HEK293T (cell line): ENCODE measurements around the gene SCRN2.

Experiments used
- CTCF ChIA-PET: fragments of 350-600 bp; formaldehyde crosslinking; extraction: SDS; loops from one replicate; lab custom pipeline; 2021; ENCODE audit warnings: antibody characterized with exemption, inconsistent platforms; lab: Yijun Ruan, JAX
- POLR2A ChIA-PET: fragments of 350-600 bp; formaldehyde crosslinking; extraction: SDS; loops from one replicate; lab custom pipeline; 2020; ENCODE audit warnings: antibody characterized with exemption, inconsistent platforms; lab: Yijun Ruan, JAX
- DNase-seq: peaks from one replicate; pipeline ENCODE4 v3.0.0; 2012; ENCODE audit warnings: mixed read lengths; ENCODE audit errors: extremely low spot score
- ARNT ChIP-seq: fragments of 450-650 bp; IDR thresholded peaks from 2 replicates; pipeline ENCODE4 v1.6.1; 2017; ENCODE audit warnings: mild to moderate bottlenecking
- BHLHE40 ChIP-seq: fragments of 450-650 bp; IDR thresholded peaks from 2 replicates; pipeline ENCODE4 v1.6.1; 2016; ENCODE audit warnings: mild to moderate bottlenecking, moderate library complexity, borderline replicate concordance
- CTBP1 ChIP-seq: fragments of 450-650 bp; IDR thresholded peaks from 2 replicates; pipeline ENCODE4 v1.6.1; 2016; ENCODE audit warnings: borderline replicate concordance
- ELF4 ChIP-seq: fragments of 450-650 bp; IDR thresholded peaks from 2 replicates; pipeline ENCODE4 v1.6.1; 2017; ENCODE audit warnings: antibody characterized with exemption
- FOXA1 ChIP-seq: fragments of 450-650 bp; IDR thresholded peaks from 2 replicates; pipeline ENCODE4 v1.6.1; 2016; ENCODE audit warnings: mild to moderate bottlenecking
- FOXK2 ChIP-seq: fragments of 450-650 bp; IDR thresholded peaks from 2 replicates; pipeline ENCODE4 v1.6.1; 2016; ENCODE audit warnings: mild to moderate bottlenecking
- FOXM1 ChIP-seq: fragments of 450-650 bp; IDR thresholded peaks from 2 replicates; pipeline ENCODE4 v1.6.1; 2017; ENCODE audit warnings: mild to moderate bottlenecking, borderline replicate concordance
- HDGF ChIP-seq: fragments of 450-650 bp; IDR thresholded peaks from 2 replicates; pipeline ENCODE4 v1.6.1; 2017; ENCODE audit warnings: antibody characterized with exemption, borderline replicate concordance
- L3MBTL2 ChIP-seq: fragments of 450-650 bp; conservative IDR thresholded peaks from 2 replicates; pipeline ENCODE4 v1.6.1; 2016; ENCODE audit warnings: mild to moderate bottlenecking
- LEF1 ChIP-seq: fragments of 450-650 bp; IDR thresholded peaks from 2 replicates; pipeline ENCODE4 v1.6.1; 2017; ENCODE audit warnings: mild to moderate bottlenecking, borderline replicate concordance
- SP1 ChIP-seq: fragments of 450-650 bp; IDR thresholded peaks from 2 replicates; pipeline ENCODE4 v1.6.1; 2017
- SUZ12 ChIP-seq: fragments of 450-650 bp; IDR thresholded peaks from 2 replicates; pipeline ENCODE4 v1.6.1; 2016; ENCODE audit warnings: mild to moderate bottlenecking
- TARDBP ChIP-seq: fragments of 450-650 bp; IDR thresholded peaks from 2 replicates; pipeline ENCODE4 v1.6.1; 2016
- ZNF384 ChIP-seq: fragments of 450-650 bp; IDR thresholded peaks from 2 replicates; pipeline ENCODE4 v1.6.1; 2016
- TF ChIP-seq, protein P1 (sequence below): fragments of 450-650 bp; IDR thresholded peaks from 2 replicates; pipeline ENCODE4 v1.6.1; 2016

The SCRN2 gene

DNA sequence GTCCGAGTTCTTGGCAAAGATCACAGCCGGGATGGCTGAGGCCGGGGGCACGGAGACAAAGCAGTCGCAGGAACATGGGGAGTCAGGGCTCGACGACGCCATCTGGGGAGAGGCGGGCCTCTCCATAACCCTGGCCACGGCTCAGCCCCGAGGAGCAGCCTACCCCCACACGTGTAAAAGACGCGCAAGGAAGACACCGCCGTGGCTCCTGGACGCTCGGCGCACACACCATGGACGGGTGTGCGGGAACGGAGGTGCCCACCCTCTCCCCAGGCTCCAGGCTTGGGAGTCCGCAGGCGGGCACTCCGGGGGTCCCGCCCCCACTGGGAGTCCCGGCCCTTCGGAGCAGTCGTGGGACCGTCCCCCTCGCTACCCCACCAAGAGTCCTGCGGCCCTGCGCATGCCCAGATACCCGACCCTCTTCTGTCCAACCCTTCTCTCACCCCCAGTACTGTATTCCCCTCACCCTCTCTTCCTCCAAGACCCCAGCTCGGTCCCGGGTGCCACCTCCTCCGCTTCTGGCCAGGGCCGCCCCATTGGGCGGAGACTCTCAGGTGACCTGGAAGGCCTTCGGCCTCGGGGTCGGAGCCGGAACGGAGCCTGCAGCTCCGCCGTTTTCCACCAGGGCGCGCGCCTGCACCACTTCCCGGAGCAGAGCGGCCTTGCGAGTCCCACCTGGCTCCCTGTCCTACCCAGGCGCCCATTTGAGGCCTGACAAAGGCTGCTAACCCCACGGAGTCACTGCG is at the start of gene SCRN2:
Gene SCRN2 (minus strand): TSS at position 532 of the 746 bp plus-strand sequence. CDS start 430 bp downstream, at position 102.
- peak; percentile 90 for DNase-seq
- CTCF ChIA-PET = interaction anchor here (0.6 to 11.6 kb wide), 14 partner anchors 9 to 940 kb away, joined by 3 to 355 read pairs (median 3); partner anchors contain the start of genes LRRC46, MRPL10, OSBPL7 and SP2
- peak; percentile 36; the same call in 1 of the 2 replicates for TF ChIP-seq TARDBP
- no peak for TF ChIP-seq ARNT
- TF ChIP-seq, protein P1, sequence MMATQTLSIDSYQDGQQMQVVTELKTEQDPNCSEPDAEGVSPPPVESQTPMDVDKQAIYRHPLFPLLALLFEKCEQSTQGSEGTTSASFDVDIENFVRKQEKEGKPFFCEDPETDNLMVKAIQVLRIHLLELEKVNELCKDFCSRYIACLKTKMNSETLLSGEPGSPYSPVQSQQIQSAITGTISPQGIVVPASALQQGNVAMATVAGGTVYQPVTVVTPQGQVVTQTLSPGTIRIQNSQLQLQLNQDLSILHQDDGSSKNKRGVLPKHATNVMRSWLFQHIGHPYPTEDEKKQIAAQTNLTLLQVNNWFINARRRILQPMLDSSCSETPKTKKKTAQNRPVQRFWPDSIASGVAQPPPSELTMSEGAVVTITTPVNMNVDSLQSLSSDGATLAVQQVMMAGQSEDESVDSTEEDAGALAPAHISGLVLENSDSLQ = no peak
- TF ChIP-seq L3MBTL2 = peak; percentile 42
- POLR2A ChIA-PET = interaction anchor here (0.6 to 6.4 kb wide), 15 partner anchors 10 to 262 kb away, joined by 3 to 79 read pairs (median 4); partner anchors contain the start of genes LRRC46, MRPL10, OSBPL7 and PNPO

DNA sequence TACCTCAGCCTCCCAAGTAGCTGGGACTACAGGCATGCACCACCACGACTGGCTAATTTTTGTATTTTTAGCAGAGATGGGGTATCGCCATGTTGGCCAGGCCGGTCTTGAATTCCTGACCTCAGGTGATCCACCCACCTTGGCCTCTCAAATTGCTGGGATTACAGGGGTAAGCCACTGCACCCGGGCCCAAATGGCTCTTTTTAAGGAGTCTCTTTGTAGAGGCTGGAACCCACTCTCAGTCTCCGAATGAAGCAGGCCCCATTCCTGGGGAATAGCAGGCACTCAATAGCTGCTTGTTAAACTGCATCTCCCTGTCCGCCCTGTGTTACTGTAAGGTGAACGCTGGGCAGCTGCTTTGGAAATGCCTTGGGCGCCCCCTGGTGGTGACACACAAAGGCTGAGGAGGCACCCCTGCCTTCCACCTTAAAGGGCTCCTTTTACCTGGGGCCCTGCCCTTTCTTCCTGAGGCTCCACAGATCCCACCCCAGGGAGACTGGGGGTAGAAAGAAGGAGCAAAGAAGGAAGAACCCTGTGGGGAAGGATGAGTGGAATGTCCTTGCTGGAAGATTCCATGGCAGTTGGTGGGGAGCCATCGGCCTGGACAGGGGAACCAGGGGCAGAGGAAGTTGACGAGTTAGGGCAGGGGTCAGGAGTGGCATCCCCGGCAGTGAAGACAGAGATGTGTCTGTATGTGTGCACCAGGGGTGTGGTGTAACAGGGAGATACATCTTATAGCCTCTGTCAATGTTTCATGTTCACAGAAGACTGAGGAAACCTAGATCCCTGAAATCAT is 48.9 kb upstream of the SCRN2 start:
- DNase-seq = peak; percentile 83
- ChIA-PET POLR2A (interaction anchor here (0.9 to 1.9 kb wide), 5 partner anchors 40 to 68 kb away, joined by 4 to 7 read pairs (median 5); partner anchors contain the start of genes OSBPL7 and SCRN2), CTCF (interaction anchor here (0.6 to 17.9 kb wide), 7 partner anchors 45 to 1666 kb away, joined by 3 to 355 read pairs (median 4); partner anchors contain the start of genes LRRC46, MRPL10 and SCRN2)
- TF ChIP-seq, protein P1 = no peak
- no peak for TF ChIP-seq HDGF
- no peak for TF ChIP-seq TARDBP
- TF ChIP-seq L3MBTL2 = no peak
- TF ChIP-seq FOXK2 = no peak
- no peak for TF ChIP-seq SUZ12
- TF ChIP-seq ZNF384 = no peak
- no peak for TF ChIP-seq CTBP1
- no peak for TF ChIP-seq SP1
- TF ChIP-seq BHLHE40 = no peak

DNA sequence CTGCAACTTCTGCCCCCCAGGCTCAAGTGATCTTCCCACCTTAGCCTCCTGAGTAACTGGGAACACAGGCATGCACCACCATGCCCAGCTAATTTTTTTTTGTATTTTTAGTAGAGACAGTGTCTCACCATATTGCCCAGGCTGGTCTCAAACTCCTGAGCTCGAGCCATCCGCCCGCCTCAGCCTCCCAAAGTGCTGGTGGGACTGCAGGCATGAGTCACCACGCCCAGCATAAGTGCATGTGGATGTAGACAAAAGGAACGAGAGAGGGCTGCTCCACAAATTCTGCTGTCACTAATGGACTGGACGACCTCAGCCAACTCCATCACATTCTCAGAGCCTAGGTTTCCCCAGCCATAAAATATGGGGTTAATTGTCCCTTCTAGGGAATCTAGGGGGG is 47.2 kb upstream of the SCRN2 start:
- TF ChIP-seq ELF4 (no peak), FOXA1 (no peak), ZNF384 (no peak), CTBP1 (no peak), BHLHE40 (no peak), ARNT (no peak), FOXK2 (no peak), LEF1 (no peak), SUZ12 (no peak)
- TF ChIP-seq, protein P1 = no peak
- ChIA-PET CTCF (interaction anchor here (17.9 kb wide), 1 partner anchor 44 kb away, joined by 355 read pairs; the partner anchor contains the start of gene SCRN2), POLR2A (interaction anchor here (1.7 to 1.9 kb wide), 3 partner anchors 39 to 49 kb away, joined by 5 to 6 read pairs (median 6); partner anchors contain the start of gene SCRN2)
- DNase-seq = no peak

DNA sequence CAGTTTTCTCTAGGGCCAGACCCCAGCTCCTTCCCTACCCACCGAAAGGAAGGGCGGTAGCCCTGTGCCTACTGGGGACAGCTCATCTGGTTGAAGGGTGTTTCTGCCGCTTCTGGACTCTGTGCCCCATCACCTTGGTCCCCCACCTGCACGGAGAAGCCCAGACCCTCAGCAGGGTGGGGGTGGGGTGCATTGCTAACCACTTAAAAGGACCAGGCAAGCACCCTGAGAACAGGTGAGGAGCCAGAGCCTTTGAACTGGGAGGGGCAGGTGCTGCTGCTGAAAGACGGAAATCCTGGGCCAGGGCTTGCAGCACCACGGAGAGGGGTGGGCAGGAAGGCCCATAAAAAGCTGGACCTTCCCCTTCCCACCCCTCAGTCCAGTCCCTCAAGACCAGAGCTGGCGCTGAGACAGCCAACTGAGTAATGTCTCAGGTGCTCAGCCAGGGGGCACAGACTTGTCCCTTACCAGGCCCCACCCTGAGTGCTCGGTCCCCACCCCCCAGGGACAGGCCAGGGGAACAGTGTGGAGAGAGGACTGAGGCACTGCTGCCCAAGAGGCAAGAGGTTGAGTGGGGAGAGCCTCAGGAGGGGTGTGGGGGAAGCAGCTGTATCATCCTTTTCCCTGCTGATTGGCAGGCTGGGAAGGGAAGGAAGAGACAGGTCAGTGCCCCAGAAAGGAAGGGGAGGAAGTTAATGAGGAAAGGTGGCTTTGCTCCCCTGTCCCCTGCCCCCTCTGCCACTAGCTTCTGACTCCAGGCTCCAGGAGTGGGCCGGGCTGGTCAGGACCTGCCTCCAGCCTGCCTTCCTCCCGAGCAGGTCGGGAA is 44.0 kb upstream of the SCRN2 start:
- ChIA-PET CTCF (interaction anchor here (0.6 to 17.9 kb wide), 4 partner anchors 10 to 607 kb away, joined by 3 to 355 read pairs (median 3); partner anchors contain the start of genes SCRN2 and SP2), POLR2A (interaction anchor here (0.7 to 3.1 kb wide), 8 partner anchors 9 to 56 kb away, joined by 3 to 16 read pairs (median 6); partner anchors contain the start of genes LRRC46, MRPL10, PNPO and SCRN2)
- no peak for DNase-seq
- no peak for TF ChIP-seq L3MBTL2
- TF ChIP-seq, protein P1 = peak; percentile 41; the same call in 1 of the 2 replicates

DNA sequence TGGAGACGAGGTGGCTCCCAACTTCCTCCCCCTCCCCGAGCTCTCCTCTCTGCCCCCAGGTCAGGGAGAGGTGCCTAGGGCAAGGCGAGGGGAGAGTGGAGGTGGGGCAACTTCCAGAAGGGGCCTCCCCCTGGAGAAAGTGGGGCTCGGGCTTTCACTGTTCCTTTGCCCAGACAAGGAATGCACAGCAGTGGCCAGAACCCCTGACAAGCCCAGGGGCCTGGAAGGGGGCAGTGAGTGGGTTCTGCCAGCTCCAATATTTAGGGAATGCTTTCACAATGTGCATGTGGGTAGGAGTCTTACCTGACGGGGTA is 43.3 kb upstream of the SCRN2 start:
- TF ChIP-seq HDGF (no peak), ELF4 (no peak), FOXM1 (no peak), BHLHE40 (no peak)
- TF ChIP-seq, protein P1 = no peak
- POLR2A ChIA-PET = interaction anchor here (0.7 to 3.1 kb wide), 10 partner anchors 9 to 57 kb away, joined by 3 to 16 read pairs (median 4); partner anchors contain the start of genes LRRC46, MRPL10, PNPO and SCRN2
- CTCF ChIA-PET = interaction anchor here (1.1 to 17.9 kb wide), 2 partner anchors 11 to 40 kb away, joined by 3 to 355 read pairs; partner anchors contain the start of gene SCRN2
- DNase-seq = no peak
